Measurements from ENCODE around the gene ENPP6. TPM values are rescaled to one million over a fixed set of nuclear protein-coding genes. Genes with fewer than 3 reads are reported as not detected.

Gene ENPP6
- total and polyA plus RNA-seq, 2 experiments from 2014 or later: 0.11 TPM; not detected in 1

- Mint-ChIP-seq H3K27me3 (ENCODE audit: insufficient read depth, low read depth, poor library complexity) (no peaks in the 10 kb centered on the region), H3K9me3 (peaks cover 23% of the 10 kb centered on the region; the same call in 2 of the 3 replicates), H3K4me3 (no peak overlapping the region), H3K27ac (no peak overlapping the region), H3K4me1 (no peaks in the 10 kb centered on the region), H3K36me3 (ENCODE audit: low read depth) (peaks cover 13% of the 10 kb centered on the region; the same call in 2 of the 3 replicates)
- Histone ChIP-seq H4K20me1 (replicated peaks; ENCODE audit: insufficient read depth) (no peaks in the 10 kb centered on the region), H2AFZ (no peak overlapping the region), H3K4me2 (no peak overlapping the region), H3K4me1 (ENCODE audit: insufficient read depth) (no peaks in the 10 kb centered on the region), H3F3A (replicated peaks; ENCODE audit: low read depth) (no peaks in the 10 kb centered on the region), H3K79me2 (replicated peaks; ENCODE audit: insufficient read depth) (no peaks in the 10 kb centered on the region), H3K36me3 (ENCODE audit: insufficient read depth) (no peaks in the 10 kb centered on the region), H3K27ac (ENCODE audit: low read depth) (no peak overlapping the region), H3K27me3 (ENCODE audit: insufficient read depth) (no peaks in the 10 kb centered on the region), H3K9me2 (ENCODE audit: insufficient read depth) (no peaks in the 10 kb centered on the region), H3K4me3 (no peak overlapping the region)
- DNase-seq (ENCODE audit: low spot score) (no peak), ATAC-seq (no peak)
- TF ChIP-seq CREB1 (CRISPR knock-in tag; IDR thresholded peaks at IDR 0.05; ENCODE audit: low read depth): no peak
- TF ChIP-seq ZNF114 (CRISPR knock-in tag; IDR thresholded peaks at IDR 0.05): no peak
Observed at GRCh38 chr4:184046148-184046547, 171.5 kb downstream of the ENPP6 start.

- no peak for DNase-seq (ENCODE audit: low spot score)
- H3K27ac Mint-ChIP-seq: no peak overlapping the region
- peaks cover 11% of the 10 kb centered on the region for H3K27me3 Mint-ChIP-seq (ENCODE audit: insufficient read depth, low read depth, poor library complexity)
- ATAC-seq: no peak
- H3K9me2 ChIP-seq (ENCODE audit: insufficient read depth): 0 out of 2 replicates have a peak, but pooled peaks cover 3% of the 10 kb centered on the region
- H3F3A ChIP-seq (replicated peaks; ENCODE audit: low read depth): no peaks in the 10 kb centered on the region
- H3K27me3 ChIP-seq (ENCODE audit: insufficient read depth): peaks cover 14% of the 10 kb centered on the region
- no peak overlapping the region for H2AFZ ChIP-seq
- H3K9me3 Mint-ChIP-seq: peaks cover 7% of the 10 kb centered on the region; the same call in 2 of the 3 replicates
- H3K4me3 ChIP-seq: no peak overlapping the region
- H3K4me2 ChIP-seq: no peak overlapping the region
- H3K79me2 ChIP-seq (replicated peaks; ENCODE audit: insufficient read depth): no peaks in the 10 kb centered on the region
- H3K4me3 Mint-ChIP-seq: no peak overlapping the region
- H3K27ac ChIP-seq (ENCODE audit: low read depth): no peak overlapping the region
- peaks cover 6% of the 10 kb centered on the region for H3K4me1 ChIP-seq (ENCODE audit: insufficient read depth)
- no peaks in the 10 kb centered on the region for H4K20me1 ChIP-seq (replicated peaks; ENCODE audit: insufficient read depth)
- H3K36me3 Mint-ChIP-seq (ENCODE audit: low read depth): peaks cover 6% of the 10 kb centered on the region; the same call in 2 of the 3 replicates
- peaks cover 15% of the 10 kb centered on the region; the same call in 2 of the 3 replicates for H3K4me1 Mint-ChIP-seq
- no peaks in the 10 kb centered on the region for H3K36me3 ChIP-seq (ENCODE audit: insufficient read depth)
- TF ChIP-seq STAT1 (IDR thresholded peaks at IDR 0.05; ENCODE audit: unreplicated experiment): no peak
- no peak for TF ChIP-seq EZH2 (IDR thresholded peaks at IDR 0.05; ENCODE audit: low read depth, unreplicated experiment)
- TF ChIP-seq POLR2AphosphoS5 (IDR thresholded peaks at IDR 0.05; ENCODE audit: low read depth): no peak
- no peak for TF ChIP-seq REST (IDR thresholded peaks at IDR 0.05; ENCODE audit: unreplicated experiment)
- no peak for TF ChIP-seq EZH2phosphoT487 (IDR thresholded peaks at IDR 0.05; ENCODE audit: unreplicated experiment)
- TF ChIP-seq ETS1 (IDR thresholded peaks at IDR 0.05): no peak
- TF ChIP-seq ZNF462 (CRISPR knock-in tag; IDR thresholded peaks at IDR 0.05): no peak
- no peak for TF ChIP-seq JUNB (IDR thresholded peaks at IDR 0.05; ENCODE audit: unreplicated experiment)
- TF ChIP-seq CREB1 (CRISPR knock-in tag; IDR thresholded peaks at IDR 0.05; ENCODE audit: low read depth): no peak
- no peak for TF ChIP-seq ZNF114 (CRISPR knock-in tag; IDR thresholded peaks at IDR 0.05)
- TF ChIP-seq ZNF331 (CRISPR knock-in tag; IDR thresholded peaks at IDR 0.05; ENCODE audit: low read depth): no peak
- no peak for TF ChIP-seq NANOG (IDR thresholded peaks at IDR 0.05; ENCODE audit: borderline replicate concordance)
Observed at GRCh38 chr4:184041156-184041555, 176.5 kb downstream of the ENPP6 start.
